Spleen (tissue), 11 donors: ENCODE data around the gene MYD88. TPM values are rescaled to one million over a fixed set of nuclear protein-coding genes. Genes with fewer than 3 reads are reported as not detected.

ENCODE experiments used
- DNase-seq: peaks from one replicate; pipeline ENCODE4 v3.0.0-alpha.2; 2020
- H3K27ac ChIP-seq, 8 donors: fragments of 200-600 bp; sonication (generic) in 7 of 8; 1 replicate in 4 of 8; 2 replicates in 4 of 8; pipeline versions ENCODE4 v1.5.0 to v1.8.0; 2016 to 2021; ENCODE audit warnings: inconsistent platforms in 4 of 8, mild to moderate bottlenecking in 4 of 8, moderate library complexity in 1 of 8
- H3K27me3 ChIP-seq, 7 donors: fragments of 200-600 bp; sonication (generic) in 6 of 7; replicated peaks in 1 of 7; 1 replicate in 4 of 7; 2 replicates in 3 of 7; pipeline versions ENCODE4 v1.5.0 to v1.8.0; 2016 to 2021; ENCODE audit warnings: inconsistent platforms in 3 of 7, mild to moderate bottlenecking in 1 of 7
- H3K36me3 ChIP-seq, 6 donors: fragments of 200-600 bp; sonication (generic) in 5 of 6; 1 replicate in 4 of 6; 2 replicates in 2 of 6; pipeline versions ENCODE4 v1.5.0 to v1.8.0; 2016 to 2021; ENCODE audit warnings: inconsistent platforms in 2 of 6
- H3K4me1 ChIP-seq, 6 donors: fragments of 200-600 bp; sonication (generic) in 5 of 6; 1 replicate in 3 of 6; 2 replicates in 3 of 6; pipeline versions ENCODE4 v1.5.0 to v1.8.0; 2016 to 2021; ENCODE audit warnings: inconsistent platforms in 3 of 6
- H3K4me3 ChIP-seq, 8 donors: fragments of 200-600 bp; sonication (generic) in 7 of 8; 1 replicate in 4 of 8; 2 replicates in 4 of 8; pipeline versions ENCODE4 v1.5.0 to v1.8.0; 2016 to 2021; ENCODE audit warnings: inconsistent platforms in 4 of 8, mild to moderate bottlenecking in 4 of 8, moderate library complexity in 2 of 8
- H3K9me3 ChIP-seq, 8 donors: fragments of 200-600 bp; sonication (generic) in 7 of 8; 1 replicate in 4 of 8; 2 replicates in 4 of 8; pipeline versions ENCODE4 v1.5.0 to v1.8.0; 2016 to 2021; ENCODE audit warnings: inconsistent platforms in 4 of 8
- CTCF ChIP-seq, 11 experiments: fragments of 200-600 bp in 7 of 11; fragments of 450-650 bp in 4 of 11; sonication (generic) in 4 of 11; IDR thresholded peaks in 8 of 11; conservative IDR thresholded peaks in 3 of 11; 1 replicate in 7 of 11; 2 replicates in 4 of 11; pipeline versions ENCODE4 v1.4.0 to v1.8.0; 2016 to 2021; ENCODE audit warnings: antibody characterized with exemption in 11 of 11, inconsistent platforms in 4 of 11, mild to moderate bottlenecking in 1 of 11
- POLR2A ChIP-seq, 3 donors: fragments of 450-650 bp; IDR thresholded peaks; one replicate each; pipeline ENCODE4 v1.5.1; 2017; ENCODE audit warnings: antibody characterized with exemption in 3 of 3, mild to moderate bottlenecking in 1 of 3
- POLR2AphosphoS5 ChIP-seq, 3 donors: sonication (generic); formaldehyde crosslinking; IDR thresholded peaks; one replicate each; pipeline ENCODE4 v1.5.1; 2017; ENCODE audit warnings: antibody characterized with exemption in 3 of 3
- WGBS, 5 donors: extraction: QIAGEN DNeasy Blood & Tissue Kit in 3 of 5; methylation state at CpG; one replicate each; pipeline versions ENCODE4 v1.1.5 to v1.1.7; 2013 to 2018; 5-methylcytosine and 5-hydroxymethylcytosine counted together
- intact Hi-C: fragments of 100-400 bp; cut with DNase I; formaldehyde crosslinking; loops from one replicate; pipeline ENCODE4 v1.15.0; 2023; ENCODE audit warnings: low total_unique reads
- polyA plus RNA-seq, 3 donors: library from polyadenylated mRNA; stranded (reverse); fragments of 200-250 nt; gene quantifications; one replicate each; pipeline ENCODE4 v1.2.1, GENCODE V29; 2013
- total RNA-seq, 7 donors: library from RNA; depleted of rRNA in 3 of 7; stranded (reverse); fragments of >200 nt in 3 of 7; fragmentation: NEBNext Ultra II Directional in 4 of 7; extraction: Animal tissue kit (Norgen Biotek cat#: 25700) in 4 of 7; gene quantifications; one replicate each; pipeline versions ENCODE4 v1.1.0 to v1.2.1, GENCODE V29; 2016 to 2021
- donor health status: healthy with polysubstance abuse.
- donor health status: DM: no; HTN: no; CAD: no; lungs with moderate emphysema.
- donor health status: DM: no; HTN: no; CAD: no.
- donor health status: Bipolar disorder and iron deficiency.
- donor health status: healthy.
- donor health status: DM: no; HTN: no; CAD: no.
- donor health status: DM: yes; HTN: yes; CAD: no.

Gene MYD88
- total and polyA plus RNA-seq, 10 donors = 38.8 to 146 (median 73.1) TPM

- Histone ChIP-seq H3K9me3 (no peaks in the 10 kb centered on the region), H3K27ac (no peak overlapping the region), H3K36me3 (peaks cover 0 to 4% (median 0%) of the 10 kb centered on the region in 6 donors), H3K27me3 (no peaks in the 10 kb centered on the region), H3K4me1 (peaks cover 0 to 49% (median 7%) of the 10 kb centered on the region in 6 donors), H3K4me3 (no peak overlapping the region)
- TF ChIP-seq POLR2AphosphoS5 (IDR thresholded peaks at IDR 0.05) (peak in 1 of 3 donors; percentile 36), CTCF (IDR thresholded peaks at IDR 0.05 in 8 of 11, conservative IDR thresholded peaks at IDR 0.05 in 3 of 11) (no peak), POLR2A (IDR thresholded peaks at IDR 0.05) (no peak)
- peak; percentile 54 for DNase-seq
- intact Hi-C loops = no loop called here
- WGBS, 5 donors = 73 to 88% (median 79%) methylated on average over 8 to 16 of the region's 16 CpGs
These were observed 26.6 kb upstream of the MYD88 start for GRCh38 chr3:38111696-38112377.

GRCh38 chr3:38112378-38112761 is 26.1 kb upstream of the MYD88 start:
- no peak overlapping the region for H3K4me3 ChIP-seq
- 83 to 96% (median 90%) methylated on average over 7 of the region's 7 CpGs for WGBS, 5 donors

GRCh38 chr3:38114052-38114874 is 24.2 kb upstream of the MYD88 start:
- TF ChIP-seq CTCF (IDR thresholded peaks at IDR 0.05 in 8 of 11, conservative IDR thresholded peaks at IDR 0.05 in 3 of 11) (no peak), POLR2AphosphoS5 (IDR thresholded peaks at IDR 0.05) (peak in 1 of 3 donors; percentile 50), POLR2A (IDR thresholded peaks at IDR 0.05) (no peak)
- peak; percentile 62 for DNase-seq
- H3K4me1 ChIP-seq = peaks cover 0 to 35% (median 2%) of the 10 kb centered on the region in 6 donors
- no peaks in the 10 kb centered on the region for H3K27me3 ChIP-seq
- H3K4me3 ChIP-seq = no peak overlapping the region
- peaks cover 0 to 28% (median 0%) of the 10 kb centered on the region in 6 donors for H3K36me3 ChIP-seq
- 81 to 86% (median 83%) methylated on average over 12 to 13 of the region's 13 CpGs for WGBS, 5 donors
- no peak overlapping the region for H3K27ac ChIP-seq
- intact Hi-C loops = no loop called here
- no peaks in the 10 kb centered on the region for H3K9me3 ChIP-seq

More at GRCh38 chr3:38112378-38112761, 26.1 kb upstream of the MYD88 start:
- peaks cover 0 to 9% (median 0%) of the 10 kb centered on the region in 6 donors for H3K36me3 ChIP-seq
- no peak overlapping the region for H3K27ac ChIP-seq
- DNase-seq = peak; percentile 44
- no peaks in the 10 kb centered on the region for H3K27me3 ChIP-seq
- H3K9me3 ChIP-seq = no peaks in the 10 kb centered on the region
- H3K4me1 ChIP-seq = peaks cover 0 to 43% (median 7%) of the 10 kb centered on the region in 6 donors
- intact Hi-C loops = no loop called here
- peak in 1 of 3 donors; percentile 12 for TF ChIP-seq POLR2AphosphoS5 (IDR thresholded peaks at IDR 0.05)
- no peak for TF ChIP-seq CTCF (IDR thresholded peaks at IDR 0.05 in 8 of 11, conservative IDR thresholded peaks at IDR 0.05 in 3 of 11)
